Endometrial microvascular endothelial cells (primary cell): Measurements from ENCODE around the gene TOX2. TPM values are rescaled to one million over a fixed set of nuclear protein-coding genes. Genes with fewer than 3 reads are reported as not detected.

Experiments used
- in situ Hi-C: cut with HindIII; loops from 2 replicates; pipeline ENCODE4 v1.10.0; 2017; ENCODE audit warnings: low sequenced_read_pairs, low pct_unique_long_range_greater_than_20kb; ENCODE audit errors: inconsistent ontology term
- total RNA-seq: library from RNA; depleted of rRNA; stranded (reverse); fragments of >200 nt; gene quantifications from one replicate; pipeline ENCODE4 v1.2.3, GENCODE V29; 2015; ENCODE audit errors: inconsistent ontology term

TOX2 gene
- total RNA-seq, 1 donor from 2014 or later = 18.7 TPM

DNA sequence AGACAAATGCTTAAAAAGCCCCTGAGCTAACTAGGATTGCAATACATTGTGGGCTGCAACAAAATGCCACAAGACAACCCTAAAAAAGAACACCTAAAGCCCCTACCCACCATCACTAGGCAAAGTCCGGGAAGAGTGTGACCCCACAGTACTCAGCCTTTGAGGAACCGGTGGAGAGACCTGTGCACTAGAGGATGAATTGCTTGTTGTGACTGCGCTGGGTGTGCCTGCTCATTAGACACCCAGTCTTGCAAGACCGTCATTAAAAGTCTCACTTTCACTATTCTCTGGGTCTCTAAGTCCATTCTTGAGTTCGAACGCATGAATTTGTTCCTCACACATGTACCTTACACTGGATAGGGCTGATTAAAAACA, 183.6 kb downstream of the TOX2 start:
- in situ Hi-C loops = no loop called here

- in situ Hi-C loops = no loop called here
These were observed 184.0 kb downstream of the TOX2 start for GRCh38 chr20:44098657-44099056.

GRCh38 chr20:44099832-44100231, 185.2 kb downstream of the TOX2 start:
- in situ Hi-C loops = no loop called here

- in situ Hi-C loops = no loop called here
These were observed 187.9 kb downstream of the TOX2 start for GRCh38 chr20:44102582-44102981.

DNA sequence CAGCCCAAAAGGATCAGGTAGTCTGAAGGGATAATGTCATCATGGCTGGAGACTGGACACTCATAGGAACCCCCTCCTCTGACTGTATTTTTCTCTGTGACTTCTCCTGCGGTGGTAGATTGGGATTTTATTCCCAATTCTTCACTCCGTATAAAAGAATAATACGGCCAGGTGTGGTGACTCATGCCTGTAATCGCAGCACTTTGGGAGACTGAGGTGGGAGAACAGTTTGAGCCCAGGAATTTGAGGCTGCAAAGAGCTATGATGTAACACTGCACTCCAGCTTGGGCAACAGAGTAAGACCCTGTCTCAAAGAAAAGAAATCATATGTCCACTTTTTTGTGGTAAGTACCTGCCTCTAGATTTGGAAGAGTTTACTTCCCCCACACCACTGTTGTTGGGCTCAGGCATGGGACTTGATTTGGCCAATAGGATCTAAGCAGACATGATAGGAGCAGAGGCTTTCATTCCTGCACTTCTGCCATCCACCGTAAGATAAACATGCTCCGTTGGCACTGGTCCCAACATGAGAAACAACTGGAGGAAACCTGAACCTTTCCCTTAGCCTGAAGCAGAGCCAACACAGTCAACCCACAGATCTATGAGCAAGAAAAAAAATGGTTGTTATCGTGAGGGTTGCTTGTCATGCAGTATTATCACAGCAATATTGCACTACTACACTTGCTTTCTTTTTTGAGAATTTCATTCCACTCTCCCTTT, 190.3 kb downstream of the TOX2 start:
- in situ Hi-C loops = no loop called here

DNA sequence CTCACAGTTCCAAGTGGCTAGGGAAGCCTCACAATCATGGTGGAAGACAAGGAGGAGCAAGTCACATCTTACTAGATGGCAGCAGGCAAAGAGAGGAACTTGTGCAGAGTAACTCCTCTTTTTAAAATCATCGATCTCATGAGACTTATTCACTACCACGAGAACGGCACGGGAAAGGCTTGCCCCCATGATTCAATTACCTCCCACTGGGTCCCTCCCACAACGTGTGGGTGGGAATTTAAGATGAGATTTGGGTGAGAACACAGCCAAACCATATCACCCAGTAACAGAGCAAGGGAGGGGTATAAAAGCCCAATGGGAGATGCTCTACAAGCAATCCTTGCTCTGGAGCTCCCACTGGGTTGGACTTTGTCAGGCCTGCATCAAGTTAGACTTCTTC, 192.0 kb downstream of the TOX2 start:
- in situ Hi-C loops = no loop called here

DNA sequence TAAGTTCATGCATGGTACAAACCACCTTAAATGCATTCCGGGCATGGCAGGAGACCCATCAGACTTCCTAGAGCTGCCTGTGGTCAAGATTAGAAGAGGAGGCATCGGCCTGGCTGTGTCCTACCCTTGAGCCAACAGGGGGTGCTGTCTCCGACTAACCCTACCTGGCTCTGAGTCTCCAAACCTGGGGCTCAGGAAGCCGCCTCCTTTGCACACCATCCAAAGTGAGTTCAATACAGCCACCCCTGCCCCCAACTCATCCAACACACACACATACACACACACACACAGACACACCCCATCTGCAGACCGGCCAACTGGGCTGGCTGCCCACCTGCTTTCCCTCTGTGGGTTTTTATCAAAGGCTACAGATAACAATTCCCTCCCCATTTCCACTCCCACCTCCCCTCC, 195.3 kb downstream of the TOX2 start:
- in situ Hi-C loops = no loop called here

DNA sequence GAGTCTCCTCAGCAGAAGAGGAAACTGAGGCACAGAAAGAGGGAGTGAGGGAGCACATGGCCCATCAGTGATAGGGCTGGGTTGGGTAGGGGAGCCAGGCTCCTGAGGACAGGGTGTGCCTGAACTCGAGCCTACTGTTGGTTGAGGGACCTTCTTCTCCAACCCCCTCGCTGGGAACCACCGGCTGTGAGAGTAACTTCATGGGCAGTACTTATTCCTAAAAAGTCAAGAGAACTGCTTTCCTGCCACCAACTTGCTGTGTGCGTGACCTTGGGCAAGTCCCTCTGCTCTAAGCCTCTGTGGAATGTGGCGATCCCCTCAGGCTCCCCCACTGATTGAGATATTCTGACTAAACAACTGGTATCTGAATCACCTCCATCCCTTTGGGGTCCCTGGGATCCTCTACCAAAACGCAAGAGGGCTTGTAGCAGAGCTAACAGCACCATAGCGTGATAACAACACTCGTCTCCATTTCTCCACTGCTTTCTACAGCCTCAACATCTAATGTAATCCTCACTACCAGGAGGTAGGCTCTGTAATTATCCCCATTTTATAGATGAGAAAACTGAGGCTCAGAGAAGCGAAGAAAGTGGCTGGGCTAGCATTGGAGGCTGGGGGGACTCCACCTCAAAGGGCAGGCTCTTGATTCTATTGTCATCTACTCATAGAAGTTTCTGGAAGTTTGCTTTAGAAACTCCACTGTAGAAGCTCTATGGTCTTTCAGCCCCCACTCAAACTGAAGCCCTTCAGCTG, 196.3 kb downstream of the TOX2 start:
- in situ Hi-C loops = no loop called here

DNA sequence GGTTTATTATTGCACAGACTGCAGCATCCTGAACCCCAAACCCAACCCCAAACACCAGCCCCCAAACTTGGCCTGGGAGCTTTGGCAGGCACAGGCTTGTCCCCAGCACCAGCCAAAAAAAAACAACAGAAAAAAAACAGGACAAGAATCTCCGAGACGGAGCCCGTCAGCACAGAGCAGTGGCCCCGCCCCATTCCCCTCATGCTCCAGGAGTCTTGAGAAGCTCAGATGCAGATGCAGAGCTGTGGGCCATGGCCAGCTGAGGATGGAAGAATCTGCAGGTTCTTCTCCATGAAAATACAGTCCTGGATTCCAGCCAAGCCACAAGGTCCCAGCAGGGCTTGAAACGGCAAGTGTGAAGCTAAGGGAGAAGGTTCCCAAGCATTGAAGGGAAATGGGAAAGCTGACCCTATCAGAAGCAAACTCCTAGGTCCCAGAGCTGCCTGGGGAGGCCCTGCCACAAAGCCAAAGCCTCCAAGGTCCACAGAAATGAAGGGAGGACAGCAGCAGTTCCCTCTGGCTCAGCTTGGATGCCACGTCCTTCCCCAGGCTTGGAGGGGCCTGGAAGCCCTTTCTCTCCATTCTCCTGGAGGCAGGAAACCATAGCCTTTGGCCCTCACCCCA, 197.2 kb downstream of the TOX2 start:
- in situ Hi-C loops = no loop called here

- in situ Hi-C loops = no loop called here
These were observed 197.8 kb downstream of the TOX2 start for GRCh38 chr20:44112456-44112855.

DNA sequence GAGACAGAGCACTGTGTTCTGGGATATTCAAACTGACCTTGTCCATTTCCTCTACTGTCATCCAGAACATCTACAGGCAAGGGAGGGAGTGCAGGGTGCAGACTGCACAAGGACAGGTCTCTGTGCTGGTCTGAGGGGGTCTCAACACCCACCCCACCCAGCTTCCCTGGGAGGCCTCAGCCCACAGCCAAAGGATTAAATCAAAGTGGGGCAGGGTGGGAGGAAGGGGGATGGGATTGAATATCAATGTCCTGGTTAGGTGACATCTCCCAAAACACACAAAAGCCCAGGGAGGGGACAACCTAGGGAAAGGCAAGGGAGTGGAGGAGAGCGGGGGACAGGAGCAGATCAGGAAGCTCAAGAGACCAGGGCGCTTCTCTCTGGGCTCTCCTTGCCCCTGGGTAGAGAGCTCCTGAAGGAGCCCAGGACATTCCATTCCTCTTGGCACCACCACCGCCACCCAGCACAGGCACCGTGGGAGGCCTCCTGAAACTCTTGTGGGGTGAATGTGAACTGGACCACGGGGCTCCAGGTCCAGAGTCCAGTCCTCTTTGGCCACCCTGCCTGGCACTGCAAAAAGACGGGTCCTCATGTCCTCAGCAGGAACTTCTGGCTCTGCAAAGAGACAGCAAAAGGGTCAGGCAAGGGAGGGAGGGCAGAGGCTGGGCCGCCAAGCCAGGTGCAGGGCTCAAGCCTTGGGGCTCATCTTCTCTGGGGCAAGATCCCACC, 198.4 kb downstream of the TOX2 start:
- in situ Hi-C loops = no loop called here

DNA sequence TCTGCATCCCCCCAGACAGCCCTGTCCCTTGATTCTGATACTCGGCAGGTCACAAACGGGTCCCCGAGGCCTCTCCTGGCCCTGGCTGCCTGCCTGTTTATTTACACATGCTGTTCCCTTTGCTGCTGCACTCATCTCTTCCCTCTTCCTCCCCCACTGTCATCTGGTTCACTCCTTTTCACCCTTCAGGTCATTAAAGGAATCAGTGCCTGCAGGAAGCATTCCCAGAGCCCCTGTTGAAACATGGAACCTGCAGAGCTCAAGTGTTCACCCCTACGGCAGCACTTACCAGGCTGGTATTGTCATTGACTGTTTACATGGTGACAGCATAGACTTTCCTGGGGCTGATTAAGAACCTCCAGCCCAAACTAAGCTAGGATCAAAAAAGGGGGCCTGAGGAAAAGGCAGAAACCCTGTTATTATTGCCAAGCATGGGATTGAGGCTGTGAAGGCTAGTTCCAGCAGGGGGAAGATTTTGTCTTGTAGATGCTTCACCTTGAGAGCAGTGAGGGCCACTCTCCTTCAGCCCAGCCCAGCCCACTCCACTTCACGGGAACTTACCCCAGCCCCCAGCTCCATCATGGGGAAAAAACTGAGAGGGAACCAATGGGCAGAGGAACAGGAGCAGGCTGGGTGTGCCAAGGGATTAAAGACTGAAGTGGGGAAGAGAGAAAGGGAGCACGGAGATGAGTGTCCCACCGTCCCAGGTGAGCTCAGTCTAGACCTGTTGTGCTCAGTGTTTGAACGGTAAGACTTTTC, 199.1 kb downstream of the TOX2 start:
- in situ Hi-C loops = no loop called here

GRCh38 chr20:44115181-44115580, 200.5 kb downstream of the TOX2 start:
- in situ Hi-C loops = no loop called here

DNA sequence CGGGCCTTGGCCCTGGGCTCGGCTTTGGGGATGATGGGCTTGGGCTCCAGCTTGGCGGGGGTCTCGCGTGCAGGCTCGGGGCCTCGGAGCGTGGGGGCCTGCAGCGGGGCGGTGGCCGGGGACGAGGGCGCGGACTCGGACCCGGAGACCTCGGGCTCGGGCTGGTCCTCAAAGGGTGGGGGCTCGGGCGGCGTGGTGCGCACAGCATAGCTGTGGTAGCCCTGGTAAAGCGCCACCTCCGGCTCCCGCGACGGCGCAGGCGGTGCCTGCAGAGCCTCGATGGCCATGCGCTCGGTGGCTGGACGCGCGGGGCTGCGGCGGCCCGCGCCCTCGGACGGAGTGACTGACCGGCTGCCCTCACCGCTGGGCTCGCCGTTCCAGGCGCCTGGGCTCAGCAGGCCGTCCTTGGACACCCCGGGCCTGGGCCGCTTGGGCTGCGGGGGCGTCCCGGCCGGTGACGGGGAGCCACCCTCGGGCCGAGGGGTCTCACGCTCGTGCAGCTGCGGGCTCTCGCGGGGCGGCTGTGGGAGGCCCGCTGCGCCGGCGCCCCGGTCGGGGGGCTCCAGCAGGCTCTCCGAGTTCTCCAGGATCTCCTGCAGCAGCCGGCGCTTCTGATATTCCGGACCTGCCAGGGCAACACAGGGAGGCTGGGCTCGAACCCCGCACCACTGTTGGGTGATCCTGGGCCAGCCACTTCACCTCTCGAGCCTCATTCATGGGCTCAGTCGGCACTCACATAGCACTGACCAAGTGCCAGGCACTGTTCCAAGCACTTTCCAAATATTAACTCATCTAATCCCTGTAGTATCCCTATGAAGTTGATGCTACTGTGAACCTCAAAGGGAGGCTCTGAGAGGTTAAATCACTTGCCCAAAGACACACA, 201.4 kb downstream of the TOX2 start:
- in situ Hi-C loops = no loop called here

- in situ Hi-C loops = no loop called here
These were observed 202.9 kb downstream of the TOX2 start for GRCh38 chr20:44117296-44118184.

DNA sequence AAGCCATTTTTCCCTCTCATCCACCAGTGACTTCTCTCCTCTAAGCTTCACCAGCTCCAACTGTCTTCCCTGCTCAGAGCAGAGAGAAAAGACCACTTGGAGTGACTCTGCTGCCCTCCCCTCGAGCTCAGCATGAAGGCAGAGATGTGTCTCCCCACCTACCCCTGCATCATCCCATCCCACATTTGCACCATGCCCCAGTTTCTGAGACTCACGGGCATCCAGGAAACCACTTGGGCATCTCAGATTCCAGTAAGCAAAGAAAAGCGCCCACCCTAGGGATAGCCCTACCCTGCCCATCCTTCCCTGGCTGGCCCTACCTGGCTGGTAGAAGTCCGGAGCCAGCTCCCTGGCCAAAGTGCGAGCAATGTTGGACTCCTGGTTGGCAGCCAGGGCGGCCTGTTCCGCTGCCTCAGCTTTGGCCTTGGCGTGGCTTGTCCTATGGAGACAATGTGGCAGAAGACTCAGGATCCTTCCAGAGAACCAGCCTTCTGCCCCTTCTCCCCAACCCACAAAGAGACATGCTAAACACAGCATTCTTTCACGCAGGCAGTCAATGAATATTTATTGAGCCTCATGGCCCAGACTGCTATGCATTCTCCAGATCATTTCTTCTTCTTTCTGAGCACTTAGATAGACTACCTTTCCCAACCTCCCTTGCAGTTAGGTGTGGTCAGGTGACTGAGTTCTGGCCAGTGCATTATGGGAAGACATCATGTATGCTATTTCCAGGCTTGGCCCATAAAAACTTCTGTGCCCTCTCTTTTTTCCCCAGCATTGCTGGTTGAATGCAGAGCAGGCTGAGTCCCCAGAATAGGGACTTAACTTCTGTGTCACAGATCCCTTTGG, 203.8 kb downstream of the TOX2 start:
- in situ Hi-C loops = no loop called here
